ENCODE data around the gene MPPED1.

Gene MPPED1

DNA sequence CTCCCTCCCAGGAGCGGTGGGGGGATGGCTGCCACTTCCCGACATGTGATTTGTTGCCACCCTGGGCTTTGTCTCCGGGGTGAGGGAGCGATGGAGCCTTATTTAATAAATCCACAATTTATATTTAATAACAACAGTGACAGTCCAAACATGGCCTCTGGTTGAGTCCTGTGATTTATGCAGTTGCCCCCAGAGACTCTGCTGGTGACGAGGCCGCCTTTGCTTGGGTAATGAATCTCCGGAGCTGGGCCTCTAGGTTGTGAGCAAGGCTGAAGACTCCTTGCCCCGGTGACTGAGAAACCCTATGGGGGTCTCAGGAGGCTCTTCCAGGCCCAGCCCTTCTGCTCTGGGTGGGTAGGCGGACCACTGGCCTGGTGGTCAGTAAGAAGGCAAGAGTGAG lies 16.7 kb downstream of the MPPED1 start:
- no peak for DNase-seq (ENCODE audit: low read depth, low spot score)

DNA sequence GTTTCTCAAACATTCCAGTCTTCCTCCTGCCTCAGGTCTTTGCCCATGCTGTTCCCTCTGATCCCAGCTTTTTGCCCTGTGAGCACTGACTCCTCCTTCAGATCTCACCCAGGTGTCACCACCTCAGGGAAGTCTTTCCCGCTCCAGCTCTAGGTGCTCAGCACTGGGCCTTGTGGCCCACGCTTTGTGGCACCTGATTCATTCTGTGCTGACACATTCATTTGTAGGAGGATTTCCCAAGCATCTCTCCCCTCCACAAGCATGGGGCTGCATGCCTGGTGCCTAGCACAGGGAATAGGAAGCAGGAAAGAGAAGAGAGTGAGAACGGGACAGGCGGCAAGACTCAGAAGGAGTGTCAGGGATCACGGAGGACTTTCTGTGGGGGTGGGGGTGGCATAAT lies 17.6 kb downstream of the MPPED1 start:
- DNase-seq (ENCODE audit: low read depth, low spot score), result no peak

DNA sequence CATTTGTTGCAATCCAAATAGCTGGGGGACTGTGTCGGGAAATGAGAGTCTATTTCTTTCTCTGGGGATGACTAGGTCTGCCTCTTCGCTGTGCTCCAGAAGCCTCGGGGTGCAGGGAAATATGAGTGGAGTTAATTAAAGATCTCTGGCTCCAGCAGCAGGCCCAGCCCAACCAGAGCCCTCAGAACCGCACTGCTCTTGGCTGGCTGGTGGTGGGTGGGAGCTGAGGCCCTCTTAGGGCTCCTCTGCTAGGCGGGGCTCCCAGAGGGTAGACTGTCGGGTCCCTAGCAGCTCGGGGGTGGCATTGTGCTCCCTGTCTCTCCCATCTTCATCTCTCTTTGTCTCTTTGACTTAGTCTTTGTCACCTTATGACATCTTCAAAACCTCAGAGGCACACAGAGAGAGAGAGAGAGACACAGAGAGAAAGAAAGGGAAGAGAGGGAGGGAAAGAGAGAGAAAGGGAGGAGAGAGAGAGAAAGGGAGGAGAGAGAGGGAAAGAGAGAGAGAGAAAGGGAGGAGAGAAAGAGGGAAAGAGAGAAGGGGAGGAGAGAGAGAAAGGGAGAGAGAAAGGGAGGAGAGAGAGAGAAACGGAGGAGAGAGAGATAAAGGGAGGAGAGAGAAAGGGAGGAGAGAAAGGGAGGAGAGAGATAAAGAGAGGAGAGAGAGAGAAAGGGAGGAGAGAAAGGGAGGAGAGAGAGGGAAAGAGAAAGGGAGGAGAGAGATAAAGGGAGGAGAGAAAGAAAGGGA lies 20.2 kb downstream of the MPPED1 start:
- no peak for DNase-seq (ENCODE audit: low read depth, low spot score)

GRCh38 chr22:43432883-43433415 lies 21.1 kb downstream of the MPPED1 start:
- no peak for DNase-seq (ENCODE audit: low read depth, low spot score)

DNA sequence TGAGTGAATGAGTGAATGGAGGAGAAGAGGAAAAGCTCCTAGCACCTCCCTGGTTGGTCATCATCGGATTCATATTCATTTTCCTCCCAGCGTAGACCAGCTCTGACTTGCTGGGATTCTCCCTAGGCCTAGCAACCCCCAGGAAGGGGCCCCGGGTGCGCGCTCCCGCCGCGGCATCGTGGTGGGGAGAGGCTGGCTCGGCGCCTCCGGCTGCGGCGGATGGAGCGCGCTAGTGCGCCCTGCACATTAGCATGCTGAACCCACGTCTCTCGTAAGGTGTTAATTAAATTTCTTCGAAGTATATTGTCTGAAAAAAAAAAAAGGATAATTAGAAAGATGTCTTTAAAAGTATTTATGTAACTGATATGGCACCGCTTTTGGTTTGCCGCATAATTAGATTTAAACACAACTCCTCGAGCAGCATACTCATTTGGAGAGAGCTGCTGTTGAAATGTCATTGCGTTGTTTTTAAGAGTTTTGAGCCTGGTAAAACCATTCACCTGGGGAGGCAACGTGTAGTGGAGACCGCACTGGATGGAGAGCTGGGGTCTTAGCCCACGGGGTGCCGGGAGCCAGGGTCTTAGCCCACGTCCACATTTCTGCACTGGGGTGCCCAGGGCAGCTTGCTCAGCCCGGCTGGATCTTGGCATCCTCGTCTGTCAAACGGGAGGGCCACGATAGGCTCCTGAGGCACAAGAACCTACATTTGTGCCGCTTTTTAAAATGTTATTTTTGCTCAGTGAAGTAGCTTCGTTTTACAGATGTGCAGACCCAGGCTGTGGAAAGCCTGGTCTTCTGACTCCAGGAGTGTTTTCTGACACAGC lies 21.8 kb downstream of the MPPED1 start:
- DNase-seq (ENCODE audit: low read depth, low spot score), result no peak

DNA sequence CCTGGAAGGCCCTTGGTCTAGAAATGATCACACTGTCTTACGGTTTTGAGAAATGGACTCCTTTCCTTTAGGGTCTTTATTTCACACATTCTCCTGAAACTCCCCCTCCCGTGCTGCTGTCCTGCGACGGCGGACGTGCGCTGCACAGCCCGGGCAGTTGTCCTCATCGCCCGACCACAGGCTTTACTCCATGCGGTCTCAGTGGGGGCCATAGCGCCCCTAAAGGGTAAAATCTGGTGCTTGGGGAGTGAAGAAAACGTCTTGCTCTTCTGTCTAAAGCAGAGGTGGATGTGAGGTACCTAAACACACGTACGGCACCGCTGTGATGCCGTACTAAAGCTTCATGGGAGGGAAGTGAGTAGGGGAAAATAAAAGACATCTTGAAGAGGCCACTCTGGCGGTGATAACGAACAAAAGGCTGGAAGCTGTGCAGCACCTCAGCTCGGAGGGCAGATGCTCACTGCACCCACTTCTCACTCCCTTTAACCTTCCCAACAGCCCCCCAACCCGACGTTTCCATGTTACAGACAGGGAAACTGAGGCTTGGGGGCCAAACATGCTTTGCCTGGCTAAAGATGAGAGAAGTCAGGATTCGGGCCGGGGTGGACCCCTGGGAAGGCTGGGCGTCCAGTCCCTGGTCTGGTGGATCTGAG lies 22.6 kb downstream of the MPPED1 start:
- DNase-seq (ENCODE audit: low read depth, low spot score), result no peak

DNA sequence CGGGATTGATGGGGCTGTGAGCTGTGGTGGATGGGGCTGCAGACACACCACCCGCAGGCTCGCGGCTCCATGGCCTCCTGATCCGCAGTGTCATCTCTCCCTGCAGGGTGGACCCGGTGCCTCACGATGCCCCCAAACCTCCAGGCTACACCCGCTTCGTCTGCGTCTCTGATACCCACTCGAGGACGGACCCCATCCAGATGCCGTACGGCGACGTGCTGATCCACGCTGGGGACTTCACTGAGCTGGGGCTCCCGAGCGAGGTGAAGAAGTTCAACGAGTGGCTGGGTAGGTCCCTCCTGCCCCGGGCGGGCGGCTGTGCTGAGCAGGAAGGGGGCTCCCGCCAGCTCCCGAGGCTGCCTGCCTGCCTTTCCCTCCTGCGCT lies 23.1 kb downstream of the MPPED1 start:
- no peak for DNase-seq (ENCODE audit: low read depth, low spot score)

- no peak for DNase-seq (ENCODE audit: low read depth, low spot score)
These were observed 24.3 kb downstream of the MPPED1 start for GRCh38 chr22:43435851-43436811.

DNA sequence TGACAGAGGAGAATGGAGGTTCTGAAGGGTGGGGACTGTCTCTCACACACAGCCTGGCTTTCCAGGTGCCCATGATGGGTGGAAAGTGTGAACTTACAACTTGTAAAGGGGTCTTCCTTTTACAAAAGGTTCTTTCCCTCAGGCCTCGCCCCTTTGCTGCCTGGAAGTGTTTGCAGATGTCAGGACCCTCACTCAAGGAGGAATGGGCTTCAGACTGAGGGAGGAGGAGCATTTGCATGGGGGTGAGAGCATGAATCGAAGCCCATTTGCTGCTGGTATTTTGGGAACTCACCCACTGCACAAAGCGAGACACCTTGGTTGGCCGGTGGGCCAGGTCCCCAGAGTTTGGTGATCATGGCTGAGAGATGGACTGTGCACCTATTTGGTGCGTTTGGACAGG lies 25.1 kb downstream of the MPPED1 start:
- DNase-seq (ENCODE audit: low read depth, low spot score), result no peak

DNA sequence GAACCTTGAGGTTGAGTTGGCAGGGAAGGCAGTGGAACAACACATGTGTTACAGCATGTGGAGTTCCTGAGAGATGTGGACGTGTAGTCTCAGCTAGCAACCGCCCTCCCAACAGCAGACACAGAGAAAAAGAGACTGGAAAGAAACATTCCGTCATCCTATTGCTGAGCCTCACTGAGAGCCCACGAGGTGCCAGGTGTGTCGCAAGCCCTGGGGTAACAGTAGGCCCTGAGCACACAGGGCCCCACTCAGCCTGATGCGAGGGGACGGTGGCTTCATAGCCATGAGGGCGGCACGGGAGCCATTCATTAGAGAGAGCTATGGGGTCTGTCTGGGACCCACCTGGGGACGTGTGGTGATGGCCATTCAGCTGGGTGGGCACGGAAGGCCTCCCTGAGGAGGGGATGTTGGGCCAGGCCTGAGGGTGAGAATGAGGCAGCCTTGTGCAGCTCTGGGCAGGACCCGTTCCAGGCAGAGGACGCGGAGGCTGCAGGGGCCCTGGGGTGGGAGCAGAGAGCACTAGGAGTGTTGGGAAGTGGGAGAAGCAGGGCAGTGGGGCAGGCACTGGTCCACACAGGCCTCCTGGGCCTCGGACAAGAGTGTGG lies 26.2 kb downstream of the MPPED1 start:
- no peak for DNase-seq (ENCODE audit: low read depth, low spot score)

DNA sequence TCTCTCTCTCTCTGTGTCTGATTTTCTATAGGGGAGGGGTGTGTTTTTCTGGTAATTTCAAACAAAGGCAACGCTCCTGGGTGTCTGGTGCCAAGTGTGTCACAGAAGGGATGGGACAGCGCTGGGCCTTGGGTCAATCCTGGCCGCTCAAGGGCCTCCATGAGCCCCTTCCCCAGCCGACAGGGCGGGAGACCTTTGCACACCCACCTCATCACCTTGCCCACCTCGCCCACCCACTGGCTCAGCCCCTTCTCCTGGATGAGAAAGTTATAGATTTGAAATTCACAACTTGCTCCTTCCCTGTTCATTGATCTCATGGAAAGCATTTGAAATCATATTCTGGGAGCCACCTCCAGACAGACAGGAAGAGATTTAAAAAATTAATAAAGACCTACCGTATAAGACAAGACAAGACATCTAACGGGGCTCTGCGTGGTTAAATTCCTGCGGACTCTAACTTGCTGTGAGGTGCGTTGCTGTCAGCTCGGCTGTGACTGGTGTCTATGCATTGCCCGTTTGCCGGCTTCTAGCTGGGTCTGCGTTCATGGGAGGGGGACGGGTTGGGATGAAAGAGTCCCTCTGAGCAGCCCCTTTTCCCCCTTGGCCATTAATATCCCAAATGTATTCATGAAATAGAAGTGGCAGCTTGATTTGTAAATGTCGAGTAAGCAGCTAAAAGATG lies 27.0 kb downstream of the MPPED1 start:
- no peak for DNase-seq (ENCODE audit: low read depth, low spot score)

DNA sequence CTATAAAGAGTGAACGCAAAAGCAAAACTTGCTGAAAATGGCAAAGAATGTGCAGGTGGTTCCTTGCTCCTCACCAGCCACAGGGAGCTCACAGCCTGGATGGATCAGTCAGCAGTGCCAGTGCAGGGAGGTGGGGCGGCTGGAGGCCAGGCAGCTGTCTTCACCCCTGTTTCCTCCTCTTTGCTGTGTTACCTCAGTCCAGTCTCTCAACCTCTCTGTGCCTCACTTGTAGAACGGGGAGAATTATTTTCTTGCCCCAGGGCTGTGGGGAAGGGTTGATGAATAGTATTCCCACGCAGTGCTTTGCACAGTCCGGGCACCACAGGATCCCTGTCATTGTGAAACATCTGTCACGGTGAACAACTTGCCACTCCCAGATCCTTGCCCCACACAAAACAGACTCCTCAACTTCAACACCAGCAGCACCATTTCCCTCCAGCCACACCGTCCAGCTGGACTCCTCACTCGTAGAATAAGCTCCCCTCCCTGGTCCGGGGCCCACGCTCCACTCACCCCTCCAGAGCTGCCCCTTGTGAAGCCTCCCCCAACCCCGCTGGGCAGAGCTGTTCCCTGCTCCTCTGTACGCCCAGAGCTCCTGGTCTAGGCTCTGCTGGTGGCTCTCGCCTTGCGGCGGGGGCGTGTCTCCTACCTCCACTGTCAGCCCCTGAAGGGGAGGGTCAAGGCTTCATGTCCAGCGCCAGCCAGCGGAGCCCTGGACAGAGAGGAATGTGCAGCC lies 27.7 kb downstream of the MPPED1 start:
- DNase-seq (ENCODE audit: low read depth, low spot score), result no peak

DNA sequence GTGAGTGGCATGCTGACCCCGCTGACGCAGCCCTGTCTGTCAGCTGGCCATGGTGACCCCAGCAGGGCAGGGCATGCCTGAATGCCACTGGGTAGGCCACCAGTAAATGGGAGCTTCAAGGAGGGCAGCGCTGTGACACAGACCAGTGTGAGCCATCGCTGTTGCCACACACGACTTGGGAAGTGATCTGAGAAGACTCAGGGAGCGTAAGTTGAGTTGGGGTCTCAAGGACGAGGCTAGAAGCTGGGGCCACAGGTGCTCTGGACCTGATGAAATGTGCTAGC lies 28.2 kb downstream of the MPPED1 start:
- DNase-seq (ENCODE audit: low read depth, low spot score), result no peak

DNA sequence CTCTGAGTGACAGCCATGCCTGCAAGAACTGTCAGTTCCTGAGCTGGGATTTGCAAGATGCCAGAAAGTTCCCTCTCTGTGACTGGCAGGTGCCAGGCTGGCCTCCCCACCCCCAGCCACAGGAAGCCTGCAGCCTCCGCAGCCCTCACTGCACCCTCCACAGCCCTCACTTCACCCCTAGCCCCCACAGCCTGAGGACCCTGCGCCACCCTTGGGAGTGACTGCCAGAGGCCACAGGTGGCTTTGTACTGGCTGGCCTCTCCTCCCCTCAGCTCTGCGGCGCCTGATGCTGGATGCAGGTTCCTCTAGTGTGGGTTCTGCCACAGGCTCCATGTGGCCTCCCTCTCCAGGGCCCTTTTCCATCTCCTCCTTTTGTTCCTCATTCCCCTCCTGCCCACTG lies 28.7 kb downstream of the MPPED1 start:
- no peak for DNase-seq (ENCODE audit: low read depth, low spot score)

DNA sequence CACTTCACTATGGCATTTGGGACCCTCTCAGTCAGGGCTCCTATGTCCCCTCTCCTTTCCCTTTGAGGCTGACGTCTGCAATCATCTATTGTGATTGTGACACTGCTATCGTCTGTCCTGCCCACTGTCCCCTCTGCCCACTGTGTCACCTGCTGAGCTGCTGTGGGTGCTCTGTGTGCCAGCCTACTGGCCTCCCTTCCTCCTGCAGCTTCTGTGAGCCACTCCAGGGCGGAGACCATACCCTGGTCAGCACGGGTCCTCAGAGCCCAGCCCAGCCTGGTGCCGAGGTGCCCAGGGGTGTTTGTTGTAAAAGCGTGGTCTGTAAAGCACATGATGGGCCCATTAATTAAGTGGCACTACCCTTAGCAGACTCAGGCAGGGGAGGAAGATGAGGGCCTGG lies 29.4 kb downstream of the MPPED1 start:
- no peak for DNase-seq (ENCODE audit: low read depth, low spot score)

- no peak for DNase-seq (ENCODE audit: low read depth, low spot score)
These were observed 29.9 kb downstream of the MPPED1 start for GRCh38 chr22:43441751-43442150.

GRCh38 chr22:43442386-43443151 lies 30.8 kb downstream of the MPPED1 start:
- DNase-seq (ENCODE audit: low read depth, low spot score), result no peak

GRCh38 chr22:43443152-43443471 lies 31.3 kb downstream of the MPPED1 start:
- DNase-seq (ENCODE audit: low read depth, low spot score), result no peak

All from ELF-1 (cell line).